GM20431 (cell line): Measurements from ENCODE around the gene TMEM30A.

Experiments
- in situ Hi-C: fragments of 300-500 bp; cut with MseI, MboI; formaldehyde crosslinking; loops from one replicate; pipeline ENCODE4 v1.15.0; 2020; ENCODE audit warnings: low sequenced_read_pairs; ENCODE audit not compliant: unreplicated experiment

Gene TMEM30A

GRCh38 chr6:75296811-75297779, 12.5 kb upstream of the TMEM30A start:
- in situ Hi-C loops: loop anchor here (10.0 kb wide), 1 partner anchor 238 kb away; no protein-coding TSS in a partner anchor

GRCh38 chr6:75292555-75292954, 8.0 kb upstream of the TMEM30A start:
- in situ Hi-C loops: loop anchor here (10.0 kb wide), 1 partner anchor 242 kb away; no protein-coding TSS in a partner anchor

- in situ Hi-C loops: loop anchor here (10.0 kb wide), 1 partner anchor 243 kb away; no protein-coding TSS in a partner anchor
Measured at GRCh38 chr6:75291744-75292143, 7.2 kb upstream of the TMEM30A start.

GRCh38 chr6:75291331-75291730, 6.7 kb upstream of the TMEM30A start:
- in situ Hi-C loops: loop anchor here (10.0 kb wide), 1 partner anchor 243 kb away; no protein-coding TSS in a partner anchor

GRCh38 chr6:75290136-75290945, 5.7 kb upstream of the TMEM30A start:
- in situ Hi-C loops: loop anchor here (10.0 kb wide), 1 partner anchor 244 kb away; no protein-coding TSS in a partner anchor

- in situ Hi-C loops: no loop called here
Measured at GRCh38 chr6:75288023-75288422, 3.4 kb upstream of the TMEM30A start.

- in situ Hi-C loops: no loop called here
Measured at GRCh38 chr6:75287424-75287823, 2.8 kb upstream of the TMEM30A start.

GRCh38 chr6:75286955-75287354, 2.4 kb upstream of the TMEM30A start:
- in situ Hi-C loops: no loop called here

- in situ Hi-C loops: no loop called here
Measured at GRCh38 chr6:75285283-75285639, 669 bp upstream of the TMEM30A start.

GRCh38 chr6:75283907-75284631, 523 bp downstream of the TMEM30A start:
- in situ Hi-C loops: no loop called here

GRCh38 chr6:75282706-75283105, 1.9 kb downstream of the TMEM30A start:
- in situ Hi-C loops: no loop called here

GRCh38 chr6:75281653-75282052, 2.9 kb downstream of the TMEM30A start:
- in situ Hi-C loops: no loop called here

- in situ Hi-C loops: no loop called here
Measured at GRCh38 chr6:75280131-75280855, 4.3 kb downstream of the TMEM30A start.

GRCh38 chr6:75279418-75279817, 5.2 kb downstream of the TMEM30A start:
- in situ Hi-C loops: no loop called here

GRCh38 chr6:75278474-75279077, 6.0 kb downstream of the TMEM30A start:
- in situ Hi-C loops: no loop called here

- in situ Hi-C loops: no loop called here
Measured at GRCh38 chr6:75275067-75275466, 9.5 kb downstream of the TMEM30A start.

- in situ Hi-C loops: no loop called here
Measured at GRCh38 chr6:75273009-75273408, 11.6 kb downstream of the TMEM30A start.

- in situ Hi-C loops: no loop called here
Measured at GRCh38 chr6:75272145-75272840, 12.3 kb downstream of the TMEM30A start.
